Mucosa of rectum (tissue), 2 donors: Measurements from ENCODE around the gene NPC2.
"Not testable (repeated sequence)": the region's sequence is repeated elsewhere in the genome, so short reads cannot be mapped to it uniquely, and the experiment has no call there.

Source experiments
- H3K27ac ChIP-seq, 2 donors: one replicate each; pipeline ENCODE4 v1.7.0; 2013; ENCODE audit warnings: inconsistent platforms in 2 of 2, low read depth in 2 of 2, low read length in 2 of 2
- H3K27me3 ChIP-seq, 2 donors: one replicate each; pipeline ENCODE4 v1.7.0; 2013; ENCODE audit warnings: low read length in 2 of 2; ENCODE audit not compliant: control insufficient read depth in 2 of 2, insufficient read depth in 2 of 2
- H3K36me3 ChIP-seq, 2 donors: one replicate each; pipeline ENCODE4 v1.7.0; 2013; ENCODE audit warnings: low read length in 2 of 2; ENCODE audit not compliant: control insufficient read depth in 2 of 2, insufficient read depth in 2 of 2
- H3K4me1 ChIP-seq, 2 donors: one replicate each; pipeline ENCODE4 v1.7.0; 2013; ENCODE audit warnings: low read length in 2 of 2, mild to moderate bottlenecking in 1 of 2; ENCODE audit not compliant: control insufficient read depth in 2 of 2, insufficient read depth in 2 of 2
- H3K4me3 ChIP-seq, 2 donors: one replicate each; pipeline ENCODE4 v1.7.0; 2013; ENCODE audit warnings: low read length in 2 of 2
- H3K9ac ChIP-seq, 2 donors: one replicate each; pipeline ENCODE4 v1.7.0; 2013; ENCODE audit warnings: low read length in 2 of 2, low read depth in 1 of 2, mild to moderate bottlenecking in 1 of 2
- H3K9me3 ChIP-seq, 2 donors: one replicate each; pipeline ENCODE4 v1.7.0; 2013; ENCODE audit warnings: low read length in 2 of 2; ENCODE audit not compliant: control insufficient read depth in 2 of 2
- donor health status: healthy.
- donor health status: Normal muscosa, but diverticular disease.

Gene NPC2

DNA sequence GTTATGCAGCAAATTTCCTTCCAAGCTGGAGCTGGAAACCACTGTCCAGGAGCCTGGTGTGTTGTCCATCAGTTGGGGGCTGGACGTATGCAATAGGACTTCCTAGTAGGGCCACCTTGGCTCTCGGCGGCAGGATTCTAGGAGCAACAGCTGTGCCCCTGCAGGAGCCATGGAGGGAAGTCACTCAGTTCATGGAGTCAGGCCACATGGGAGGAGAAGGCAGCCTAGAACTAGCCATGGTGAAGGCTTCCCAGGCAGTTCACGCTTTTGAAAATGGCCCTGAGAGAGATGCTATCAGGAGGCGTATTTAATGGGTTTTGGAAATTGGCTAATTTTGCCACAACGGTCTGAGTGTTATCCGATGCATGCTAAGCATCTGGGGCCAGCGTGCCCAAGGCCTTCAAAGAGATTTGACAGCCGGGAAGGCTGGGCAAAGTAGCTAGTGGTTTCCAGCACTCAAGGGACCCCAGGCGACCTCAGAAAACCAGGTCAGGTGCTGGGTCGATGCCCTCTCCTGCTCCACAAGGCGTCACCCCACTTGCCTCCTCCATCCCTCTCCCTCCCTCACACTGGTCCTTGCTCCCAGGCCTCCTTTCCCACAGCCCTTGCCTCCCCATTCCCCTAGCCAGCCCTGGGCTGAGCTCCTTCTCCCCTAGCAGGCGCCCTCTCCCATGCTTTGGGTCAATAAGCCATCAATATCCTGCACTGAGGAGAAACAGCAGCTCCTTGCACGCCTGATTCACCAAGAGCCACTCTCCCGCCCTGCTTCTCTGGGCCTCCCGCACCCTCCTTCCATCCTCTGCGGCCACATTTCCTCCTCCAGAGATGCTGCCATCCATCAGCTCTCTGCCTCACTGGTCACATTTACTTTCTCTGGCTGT is 36.2 kb downstream of the NPC2 start:
- no peak overlapping the region for H3K9ac ChIP-seq
- H3K27me3 ChIP-seq: no peaks in the 10 kb centered on the region
- no peaks in the 10 kb centered on the region for H3K9me3 ChIP-seq
- no peaks in the 10 kb centered on the region for H3K36me3 ChIP-seq
- H3K27ac ChIP-seq: no peak overlapping the region
- no peak overlapping the region for H3K4me3 ChIP-seq
- H3K4me1 ChIP-seq: no peaks in the 10 kb centered on the region

DNA sequence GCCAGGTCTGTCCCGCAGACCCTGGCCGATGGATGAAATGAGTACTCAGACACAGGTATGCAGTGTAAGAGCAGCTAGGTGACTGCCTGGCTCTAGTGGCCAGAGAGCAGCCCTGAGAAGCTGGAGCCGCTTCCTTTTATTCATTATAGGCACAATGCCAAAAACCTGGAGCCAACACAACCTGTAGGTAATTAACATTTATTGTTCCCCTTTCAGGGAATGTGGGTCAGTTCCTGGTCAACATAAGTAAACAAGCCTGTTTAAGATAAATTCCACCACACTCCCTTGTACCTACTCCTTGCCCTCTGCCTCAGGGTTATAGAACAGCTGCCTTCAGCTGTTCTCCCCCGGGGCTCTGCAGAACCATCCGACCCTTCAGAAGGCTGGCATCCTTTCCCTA is 38.7 kb downstream of the NPC2 start:
- not testable (repeated sequence) for H3K4me3 ChIP-seq, H3K4me1 ChIP-seq, H3K27ac ChIP-seq, H3K9ac ChIP-seq, H3K27me3 ChIP-seq, H3K36me3 ChIP-seq, H3K9me3 ChIP-seq

DNA sequence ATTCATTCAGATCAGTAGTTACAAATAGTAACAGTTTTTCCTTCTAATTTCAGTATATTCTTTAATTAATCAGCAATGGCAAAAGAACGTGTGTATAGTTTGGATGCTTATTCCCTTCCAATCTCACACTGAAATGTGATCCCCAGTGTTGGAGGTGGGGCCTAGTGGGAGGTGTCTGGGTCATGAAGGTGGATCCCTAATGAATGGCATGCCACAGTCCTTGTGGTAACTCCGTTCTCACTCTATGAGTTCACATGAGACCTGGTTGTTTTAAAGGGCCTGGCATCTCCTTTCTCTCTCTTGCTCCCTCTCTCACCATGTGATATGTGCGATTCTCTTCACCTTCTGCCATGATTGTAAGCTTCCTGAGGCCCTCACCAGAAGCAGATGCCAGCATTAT is 48.2 kb downstream of the NPC2 start:
- Histone ChIP-seq H3K4me3 (no peak overlapping the region), H3K27me3 (no peaks in the 10 kb centered on the region), H3K9me3 (no peaks in the 10 kb centered on the region), H3K9ac (no peak overlapping the region), H3K27ac (no peak overlapping the region), H3K36me3 (no peaks in the 10 kb centered on the region), H3K4me1 (no peaks in the 10 kb centered on the region)

DNA sequence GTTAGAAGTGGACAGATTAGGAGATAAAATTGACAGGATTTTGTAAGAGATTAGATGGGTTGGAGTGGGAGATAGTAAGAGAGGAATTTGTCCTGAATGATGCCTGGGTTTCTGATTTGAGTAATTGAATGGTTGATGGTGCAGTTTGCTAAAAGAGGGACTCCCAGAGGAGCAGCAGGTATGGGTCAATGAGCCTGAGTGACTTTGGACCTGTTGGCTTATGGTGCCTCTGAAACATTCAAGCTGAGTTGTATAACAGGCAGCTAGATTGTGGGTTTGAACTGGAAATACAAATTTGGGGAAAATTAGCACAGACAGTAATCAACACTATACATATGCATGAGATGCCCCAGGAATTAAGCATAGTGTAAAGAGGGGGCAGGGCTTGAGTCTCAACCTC is 50.3 kb downstream of the NPC2 start:
- no peak overlapping the region for H3K27ac ChIP-seq
- no peaks in the 10 kb centered on the region for H3K36me3 ChIP-seq
- H3K27me3 ChIP-seq: no peaks in the 10 kb centered on the region
- no peaks in the 10 kb centered on the region for H3K9me3 ChIP-seq
- H3K4me1 ChIP-seq: peaks cover 0 to 5% of the 10 kb centered on the region in 2 donors
- H3K4me3 ChIP-seq: no peak overlapping the region
- no peak overlapping the region for H3K9ac ChIP-seq

DNA sequence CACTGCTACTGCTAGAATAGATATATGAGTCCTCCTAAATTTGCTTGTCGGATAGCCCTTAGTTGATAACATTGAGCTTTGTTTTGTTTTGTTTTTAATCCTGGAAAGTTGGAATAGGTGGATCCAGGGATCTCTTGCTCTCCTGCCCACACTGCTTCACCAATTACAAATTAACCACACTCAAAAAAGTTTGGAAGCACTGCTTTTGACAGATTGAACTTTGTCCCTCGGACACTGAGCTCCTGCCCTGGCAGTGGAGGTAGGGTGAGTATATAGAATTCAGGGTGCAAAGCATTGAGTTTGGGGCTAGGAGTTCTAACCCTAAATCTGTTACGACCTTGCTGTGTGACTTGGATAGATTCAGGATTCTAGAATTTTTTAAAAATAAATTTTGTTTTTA is 52.0 kb downstream of the NPC2 start:
- no peak overlapping the region for H3K9ac ChIP-seq
- no peak overlapping the region for H3K27ac ChIP-seq
- no peaks in the 10 kb centered on the region for H3K9me3 ChIP-seq
- H3K4me3 ChIP-seq: no peak overlapping the region
- H3K36me3 ChIP-seq: no peaks in the 10 kb centered on the region
- H3K4me1 ChIP-seq: peaks cover 0 to 5% of the 10 kb centered on the region in 2 donors
- H3K27me3 ChIP-seq: no peaks in the 10 kb centered on the region

DNA sequence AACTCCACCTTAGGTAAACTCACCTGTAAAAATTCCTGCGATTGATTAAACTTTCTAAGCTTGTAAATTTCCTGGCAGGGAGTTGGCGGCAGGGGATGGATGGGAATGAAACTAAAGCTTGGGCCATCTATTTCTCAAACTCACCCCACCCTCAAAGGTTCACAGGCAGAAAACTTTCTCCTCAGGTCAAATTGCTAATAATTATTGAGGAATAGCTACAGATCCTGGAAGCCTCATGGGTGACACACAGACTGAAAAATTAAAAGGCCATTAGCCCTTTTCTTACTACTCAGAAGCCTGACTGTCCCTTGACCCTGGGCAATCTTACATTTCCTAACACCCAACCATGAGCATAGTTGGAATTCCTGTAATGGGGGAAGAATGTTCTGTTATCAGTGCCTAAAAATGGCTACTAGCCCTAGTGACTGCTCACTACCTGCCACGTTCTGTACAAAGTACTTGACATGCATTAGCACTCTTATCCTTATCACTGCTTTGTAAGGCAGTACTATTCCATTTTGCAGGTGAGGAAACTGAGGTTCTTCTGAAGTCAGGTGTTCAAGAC is 54.7 kb downstream of the NPC2 start:
- H3K36me3 ChIP-seq: no peaks in the 10 kb centered on the region
- H3K4me1 ChIP-seq: peaks cover 0 to 5% of the 10 kb centered on the region in 2 donors
- H3K9me3 ChIP-seq: no peaks in the 10 kb centered on the region
- no peak overlapping the region for H3K9ac ChIP-seq
- H3K27ac ChIP-seq: no peak overlapping the region
- no peaks in the 10 kb centered on the region for H3K27me3 ChIP-seq
- no peak overlapping the region for H3K4me3 ChIP-seq

DNA sequence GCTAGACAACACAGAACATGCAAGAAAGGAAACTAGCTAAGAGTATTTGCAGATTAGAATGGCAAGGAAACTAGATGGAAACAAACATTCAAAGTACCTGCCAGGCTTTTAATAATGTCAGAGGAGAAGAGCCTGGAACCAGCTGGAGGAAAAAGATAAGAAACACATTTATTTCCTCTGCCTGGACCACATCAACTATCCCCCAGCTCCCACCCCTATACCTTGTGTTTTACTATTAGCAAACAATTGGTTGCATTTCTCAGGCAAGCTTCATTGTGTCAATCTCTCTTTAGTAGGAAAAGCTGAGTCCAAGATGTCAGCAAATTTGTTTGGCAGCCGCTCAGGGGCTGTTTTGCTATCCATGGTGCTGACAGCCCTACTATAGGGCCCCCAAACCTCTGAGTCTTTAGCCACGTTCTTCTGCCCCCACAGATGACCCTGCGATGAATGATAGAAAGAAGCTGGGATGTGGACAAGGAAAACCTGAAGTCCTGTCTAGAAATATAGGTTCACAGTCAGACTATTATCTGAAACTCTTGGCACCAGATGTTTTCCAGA is 55.5 kb downstream of the NPC2 start:
- Histone ChIP-seq H3K27me3 (no peaks in the 10 kb centered on the region), H3K9me3 (no peaks in the 10 kb centered on the region), H3K9ac (no peak overlapping the region), H3K36me3 (no peaks in the 10 kb centered on the region), H3K4me3 (no peak overlapping the region), H3K27ac (no peak overlapping the region), H3K4me1 (peaks cover 0 to 5% of the 10 kb centered on the region in 2 donors)

DNA sequence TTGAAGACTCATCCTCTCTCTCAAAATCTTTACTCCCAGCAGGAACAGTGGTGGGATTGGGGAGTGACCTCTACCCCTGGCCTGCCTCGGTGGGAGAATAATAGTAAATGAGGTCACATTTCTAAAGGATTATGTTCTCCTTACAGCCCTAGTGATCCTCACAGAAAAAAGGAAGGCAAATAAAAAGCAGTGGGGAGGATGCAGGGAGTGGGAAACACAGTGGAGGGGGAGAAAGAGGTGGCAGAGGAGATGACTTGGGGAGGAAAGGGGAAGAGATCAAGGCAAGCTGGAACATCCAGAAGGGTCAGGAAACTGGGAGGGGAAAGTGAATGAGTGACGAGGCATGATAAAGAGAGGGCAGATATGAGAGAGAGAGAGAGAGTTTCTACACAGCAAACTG is 58.8 kb downstream of the NPC2 start:
- Histone ChIP-seq H3K27me3 (no peaks in the 10 kb centered on the region), H3K9ac (no peak overlapping the region), H3K4me1 (peaks cover 0 to 5% of the 10 kb centered on the region in 2 donors), H3K4me3 (no peak overlapping the region), H3K27ac (no peak overlapping the region), H3K36me3 (no peaks in the 10 kb centered on the region), H3K9me3 (no peaks in the 10 kb centered on the region)

DNA sequence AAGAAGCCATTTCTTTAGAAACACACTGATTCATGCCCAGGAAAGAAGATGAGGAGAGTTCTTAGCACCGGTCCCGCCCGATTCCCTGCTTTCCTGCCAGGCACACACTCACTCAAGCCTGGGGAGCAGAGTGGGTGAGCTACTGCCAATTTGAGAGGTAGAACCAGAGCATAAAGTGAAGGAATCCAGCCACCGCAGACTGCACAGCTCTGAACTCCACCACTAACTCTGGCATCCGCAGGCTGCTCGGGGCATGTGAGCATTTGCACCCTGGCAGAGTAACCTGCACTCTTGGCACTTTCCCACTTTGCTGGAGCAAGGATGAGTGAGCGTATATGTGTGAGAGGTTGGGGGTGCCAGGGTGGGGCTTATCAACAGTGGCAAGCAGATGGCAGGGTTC is 63.1 kb downstream of the NPC2 start:
- no peak overlapping the region for H3K27ac ChIP-seq

More for the DNA sequence above, 63.1 kb downstream of the NPC2 start:
- H3K9ac ChIP-seq: no peak overlapping the region
- no peaks in the 10 kb centered on the region for H3K9me3 ChIP-seq
- peaks cover 0 to 11% of the 10 kb centered on the region in 2 donors for H3K27me3 ChIP-seq
- H3K36me3 ChIP-seq: no peaks in the 10 kb centered on the region
- H3K4me3 ChIP-seq: no peak overlapping the region
- no peaks in the 10 kb centered on the region for H3K4me1 ChIP-seq
